Measurements from ENCODE around the gene PLEKHH2.

DNA sequence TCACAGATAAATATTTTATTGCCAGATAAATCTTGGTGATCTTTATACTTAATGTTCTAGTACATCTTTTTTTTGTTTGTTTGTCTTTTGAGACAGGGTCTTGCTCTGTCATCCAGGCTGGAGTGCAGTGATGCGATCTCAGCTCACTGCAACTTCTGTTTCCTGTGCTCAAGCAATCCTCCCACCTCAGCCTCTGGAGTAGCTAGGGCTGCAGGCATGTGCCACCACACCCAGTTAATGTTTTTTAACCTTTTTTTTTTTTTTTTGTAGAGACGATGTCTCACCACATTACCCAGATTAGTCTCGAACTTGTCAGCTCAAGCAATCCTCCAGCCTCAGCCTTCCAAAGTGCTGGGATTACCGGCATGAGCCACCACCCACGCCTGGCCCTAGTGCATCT, 48.3 kb downstream of the PLEKHH2 start:
- TF ChIP-seq, protein P1, sequence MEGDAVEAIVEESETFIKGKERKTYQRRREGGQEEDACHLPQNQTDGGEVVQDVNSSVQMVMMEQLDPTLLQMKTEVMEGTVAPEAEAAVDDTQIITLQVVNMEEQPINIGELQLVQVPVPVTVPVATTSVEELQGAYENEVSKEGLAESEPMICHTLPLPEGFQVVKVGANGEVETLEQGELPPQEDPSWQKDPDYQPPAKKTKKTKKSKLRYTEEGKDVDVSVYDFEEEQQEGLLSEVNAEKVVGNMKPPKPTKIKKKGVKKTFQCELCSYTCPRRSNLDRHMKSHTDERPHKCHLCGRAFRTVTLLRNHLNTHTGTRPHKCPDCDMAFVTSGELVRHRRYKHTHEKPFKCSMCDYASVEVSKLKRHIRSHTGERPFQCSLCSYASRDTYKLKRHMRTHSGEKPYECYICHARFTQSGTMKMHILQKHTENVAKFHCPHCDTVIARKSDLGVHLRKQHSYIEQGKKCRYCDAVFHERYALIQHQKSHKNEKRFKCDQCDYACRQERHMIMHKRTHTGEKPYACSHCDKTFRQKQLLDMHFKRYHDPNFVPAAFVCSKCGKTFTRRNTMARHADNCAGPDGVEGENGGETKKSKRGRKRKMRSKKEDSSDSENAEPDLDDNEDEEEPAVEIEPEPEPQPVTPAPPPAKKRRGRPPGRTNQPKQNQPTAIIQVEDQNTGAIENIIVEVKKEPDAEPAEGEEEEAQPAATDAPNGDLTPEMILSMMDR (conservative IDR thresholded peaks at IDR 0.05): no peak
- TF ChIP-seq ZFX (IDR thresholded peaks at IDR 0.05): no peak

Measured in C4-2B (cell line).